Skeletal muscle cell (primary cell): ENCODE measurements around the gene GJA4.
"Not testable (repeated sequence)": the region's sequence is repeated elsewhere in the genome, so short reads cannot be mapped to it uniquely, and the experiment has no call there.

Experiments used
- DNase-seq: peaks from one replicate; pipeline ENCODE4 v3.0.0-alpha.2; 2010; ENCODE audit warnings: low read depth
- H3K4me3 ChIP-seq: 2 replicates; pipeline ENCODE4 v1.5.1; 2011; ENCODE audit warnings: low read depth, mild to moderate bottlenecking, control low read depth, low read length, moderate library complexity

GJA4 gene

DNA sequence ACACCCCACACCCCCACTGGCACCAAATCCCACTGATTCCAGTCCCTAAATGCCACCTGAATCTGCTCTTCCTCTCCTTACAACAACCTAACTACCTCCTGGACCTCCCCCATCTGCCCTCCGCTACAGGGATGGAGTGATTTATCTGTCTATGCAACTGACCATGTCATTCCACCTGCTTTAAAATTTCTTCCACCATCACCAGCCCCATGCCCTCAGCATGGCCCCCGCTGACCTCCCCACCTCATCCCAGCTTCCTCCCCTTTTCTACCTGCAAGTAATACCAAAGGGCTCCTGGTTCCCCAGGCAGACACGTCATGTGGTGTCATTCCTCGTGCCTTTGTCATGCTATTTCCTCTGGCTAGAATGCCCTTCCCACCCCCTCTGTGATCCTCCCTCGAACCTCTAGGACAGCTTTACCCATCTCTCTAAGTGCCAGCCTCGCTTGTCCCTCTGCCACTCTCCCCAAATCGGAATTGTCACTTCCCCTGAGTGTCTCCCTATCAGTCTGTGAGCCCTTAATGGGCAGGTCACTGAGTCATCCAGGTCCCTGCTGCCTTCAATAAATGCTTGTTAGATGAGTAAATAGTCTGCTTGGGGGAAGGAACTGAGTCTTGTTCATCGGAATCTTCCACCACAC lies 29.5 kb upstream of the GJA4 start:
- no peak for DNase-seq
- no peak overlapping the region for H3K4me3 ChIP-seq

- H3K4me3 ChIP-seq, result no peak overlapping the region
- no peak for DNase-seq
Observed at GRCh38 chr1:34768856-34769255, 23.9 kb upstream of the GJA4 start.

GRCh38 chr1:34770891-34771504 lies 21.8 kb upstream of the GJA4 start:
- DNase-seq, result no peak
- H3K4me3 ChIP-seq, result no peak overlapping the region

DNA sequence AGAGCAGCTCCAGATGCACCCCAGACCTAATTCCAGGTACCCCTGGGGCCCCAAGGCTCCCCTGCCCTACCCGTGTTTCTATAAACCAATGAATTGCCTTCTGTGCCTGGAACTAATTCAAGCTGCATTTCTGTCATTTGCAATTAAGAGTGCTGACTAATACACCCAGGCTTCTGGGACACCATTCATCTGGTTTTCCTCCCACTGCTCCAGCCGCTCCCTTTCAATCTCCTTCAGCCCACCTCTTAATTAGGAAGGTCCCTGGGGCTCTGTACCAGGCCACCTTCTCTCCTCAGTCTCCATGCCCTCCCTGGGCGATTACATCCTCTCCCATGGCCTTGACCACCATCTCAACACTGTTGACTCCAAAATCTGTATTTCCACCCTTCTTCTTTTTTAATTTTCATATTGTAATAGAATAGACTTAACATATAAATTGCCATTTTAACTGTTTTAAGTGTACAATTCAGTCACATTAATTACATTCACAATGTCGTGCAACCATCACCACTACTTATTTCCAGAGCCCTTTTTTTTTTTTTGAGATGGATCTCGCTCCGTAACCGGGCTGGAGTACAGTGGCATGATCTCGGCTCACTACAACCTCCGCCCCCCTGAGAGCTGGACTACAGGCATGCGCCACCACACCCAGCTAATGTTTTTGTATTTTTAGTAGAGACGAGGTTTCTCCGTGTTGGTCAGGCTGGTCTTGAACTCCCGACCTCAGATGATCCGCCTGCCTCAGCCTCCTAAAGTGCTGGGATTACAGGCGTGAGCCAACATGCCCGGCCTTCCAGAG lies 21.0 kb upstream of the GJA4 start:
- no peak overlapping the region for H3K4me3 ChIP-seq
- no peak for DNase-seq

- not testable (repeated sequence) for DNase-seq, H3K4me3 ChIP-seq
Observed at GRCh38 chr1:34773114-34773513, 19.7 kb upstream of the GJA4 start.

- H3K4me3 ChIP-seq, result no peak overlapping the region
- no peak for DNase-seq
Observed at GRCh38 chr1:34774957-34775356, 17.8 kb upstream of the GJA4 start.

DNA sequence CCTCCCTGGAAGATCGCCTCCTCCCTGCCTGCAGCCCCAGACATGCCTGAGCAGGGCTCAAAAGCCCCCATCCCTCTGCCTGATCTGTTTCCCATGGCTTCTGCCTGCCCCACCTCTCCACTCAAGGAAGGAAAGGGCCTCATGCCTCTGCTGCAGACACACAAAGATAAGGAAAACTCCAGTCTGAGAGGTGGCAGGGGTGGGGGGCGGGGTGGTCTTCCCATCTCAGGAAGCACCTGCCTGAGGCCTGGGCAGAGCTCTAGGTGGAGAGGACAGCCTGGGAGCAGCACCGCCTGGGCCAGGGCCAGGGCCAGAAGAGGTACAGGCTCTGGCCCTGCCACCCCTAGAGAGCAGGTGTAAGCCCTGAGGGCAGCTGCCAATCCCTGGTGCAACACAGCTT lies 15.9 kb upstream of the GJA4 start:
- no peak for DNase-seq
- no peak overlapping the region for H3K4me3 ChIP-seq

DNA sequence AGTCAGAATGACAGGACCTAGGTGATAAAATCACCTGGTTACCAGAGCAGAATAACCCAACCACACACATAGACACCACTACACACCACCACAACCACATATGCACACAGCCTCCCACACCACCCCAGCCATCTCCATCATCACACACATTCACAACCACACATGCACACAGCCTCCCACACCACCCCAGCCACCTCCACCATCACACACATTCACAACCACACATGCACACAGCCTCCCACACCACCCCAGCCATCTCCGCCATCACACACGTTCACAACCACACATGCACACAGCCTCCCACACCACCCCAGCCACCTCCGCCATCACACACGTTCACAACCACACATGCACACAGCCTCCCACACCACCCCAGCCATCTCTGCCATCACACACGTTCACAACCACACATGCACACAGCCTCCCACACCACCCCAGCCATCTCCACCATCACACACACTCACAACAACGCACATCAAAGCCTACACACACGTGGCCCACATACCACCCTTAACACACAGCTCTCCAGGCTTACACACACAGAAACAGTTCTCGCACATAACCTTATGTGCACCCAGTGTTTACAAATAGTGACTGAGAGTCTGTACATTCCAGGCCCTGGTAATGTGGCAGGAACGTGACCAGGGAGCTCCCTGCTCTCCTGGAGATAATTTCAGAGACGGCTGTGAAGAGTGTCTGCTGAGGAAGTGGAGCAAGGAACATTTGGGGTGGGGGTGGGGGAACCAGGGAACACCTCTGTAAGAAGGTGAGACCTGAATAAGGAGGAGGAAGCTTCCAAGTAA lies 15.1 kb upstream of the GJA4 start:
- no peak overlapping the region for H3K4me3 ChIP-seq
- DNase-seq, result no peak

GRCh38 chr1:34778381-34778780 lies 14.4 kb upstream of the GJA4 start:
- DNase-seq, result no peak
- H3K4me3 ChIP-seq, result no peak overlapping the region

DNA sequence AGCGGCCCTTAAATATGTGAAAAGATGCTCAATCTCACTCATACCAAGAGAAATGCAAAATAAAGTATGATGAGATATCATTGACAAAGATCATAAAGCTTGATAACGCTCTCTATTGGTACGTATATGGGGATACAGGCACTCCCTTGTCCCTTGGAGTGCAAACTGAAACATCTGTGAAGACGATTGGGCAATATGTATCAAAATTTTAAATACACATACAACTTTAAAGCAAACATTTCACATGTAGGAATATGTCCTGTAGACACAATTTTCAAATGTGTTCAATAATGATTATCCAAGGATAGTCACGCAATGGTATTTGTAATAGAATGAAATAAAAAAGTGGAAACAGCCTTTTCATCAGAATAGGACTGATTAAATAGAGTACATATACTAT lies 13.8 kb upstream of the GJA4 start:
- H3K4me3 ChIP-seq, result no peak overlapping the region
- no peak for DNase-seq

DNA sequence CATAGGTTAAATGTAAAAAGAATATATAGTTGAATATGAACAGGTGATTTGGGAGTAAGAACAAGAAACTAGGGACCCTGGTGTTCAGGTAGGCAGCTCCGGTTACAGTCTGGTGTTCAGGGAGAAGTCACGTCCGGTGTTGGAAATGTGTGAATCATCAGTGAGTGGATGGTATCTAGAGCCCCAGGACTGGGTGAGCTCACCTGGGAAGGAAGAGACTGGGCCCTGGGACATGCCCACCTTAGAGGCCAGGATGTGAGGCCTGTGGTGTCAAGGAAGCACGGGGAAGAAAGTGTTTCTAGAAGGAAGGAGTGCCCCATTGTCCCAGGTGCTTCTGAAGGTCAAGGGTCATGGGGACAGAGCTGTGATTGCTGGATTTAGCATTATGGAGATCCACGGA lies 13.3 kb upstream of the GJA4 start:
- DNase-seq, result no peak
- no peak overlapping the region for H3K4me3 ChIP-seq

GRCh38 chr1:34779962-34780361 lies 12.8 kb upstream of the GJA4 start:
- no peak overlapping the region for H3K4me3 ChIP-seq
- no peak for DNase-seq

DNA sequence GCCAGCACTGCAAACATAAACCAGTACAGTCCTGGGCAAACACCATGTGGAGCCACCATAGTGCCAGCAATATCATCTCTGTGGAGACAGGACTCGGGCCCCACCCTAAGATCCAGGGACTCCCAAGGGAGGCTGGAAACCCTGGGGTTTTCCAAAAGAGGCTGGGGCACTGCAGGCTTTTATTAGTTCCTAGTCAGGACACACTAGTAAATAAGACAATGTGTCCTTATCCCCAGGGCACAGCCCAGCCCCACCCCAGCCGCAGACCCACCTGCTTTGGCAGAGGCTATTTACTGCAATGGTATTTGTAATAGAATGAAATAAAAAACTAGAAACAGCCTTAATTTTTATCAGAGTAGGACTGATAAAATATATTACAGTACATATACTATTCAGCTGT lies 12.3 kb upstream of the GJA4 start:
- H3K4me3 ChIP-seq, result no peak overlapping the region
- DNase-seq, result no peak

DNA sequence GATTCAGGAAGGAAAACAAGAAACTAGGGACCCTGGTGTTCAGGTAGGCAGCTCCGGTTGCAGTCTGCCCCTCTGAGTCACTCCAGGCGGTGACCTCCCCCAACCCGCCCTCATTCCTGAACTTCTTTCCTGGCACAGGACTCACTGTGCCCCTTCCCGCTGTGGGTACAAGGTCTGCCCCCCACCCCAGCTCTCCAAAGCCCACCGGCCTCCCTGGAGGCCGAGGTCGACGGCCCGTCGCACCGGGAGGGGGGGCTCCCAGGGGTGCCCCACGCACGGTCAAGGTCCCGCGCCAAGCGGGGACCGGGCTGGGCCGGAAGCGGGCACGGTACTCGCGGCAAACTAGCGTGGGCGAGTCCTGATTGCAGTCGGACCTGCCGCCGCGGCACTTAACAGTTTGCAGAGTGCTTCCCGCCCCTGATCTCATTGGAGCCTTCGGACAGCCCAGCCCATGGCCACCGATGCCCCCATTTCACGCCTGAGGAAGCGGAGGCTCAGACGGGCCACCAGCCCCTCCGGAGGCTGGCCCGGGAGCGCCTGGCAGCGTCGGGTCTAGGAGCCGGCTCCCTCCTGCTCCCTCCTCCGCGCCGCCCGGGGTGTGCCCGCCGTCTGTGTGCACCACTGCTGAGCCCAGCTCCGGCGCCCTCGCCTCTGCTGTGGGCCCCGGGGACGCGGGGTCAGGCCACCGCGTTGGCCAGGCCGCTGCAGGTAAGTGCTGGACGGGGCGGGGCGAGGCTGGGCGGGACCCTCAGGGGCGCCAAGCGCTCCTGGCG lies 11.5 kb upstream of the GJA4 start, which contains the start of gene GJB3:
TSS of gene GJB3 (plus strand) at position 144 of the 773 bp plus-strand sequence. CDS start 3,549 bp downstream, outside the sequence.
- peak within 1 kb of the TSS; percentile 12 for H3K4me3 ChIP-seq

GRCh38 chr1:34781844-34782391 lies 10.9 kb upstream of the GJA4 start:
- no peak overlapping the region for H3K4me3 ChIP-seq
- no peak for DNase-seq

More for the DNA sequence above, 11.5 kb upstream of the GJA4 start, which contains the start of gene GJB3:
- no peak for DNase-seq

DNA sequence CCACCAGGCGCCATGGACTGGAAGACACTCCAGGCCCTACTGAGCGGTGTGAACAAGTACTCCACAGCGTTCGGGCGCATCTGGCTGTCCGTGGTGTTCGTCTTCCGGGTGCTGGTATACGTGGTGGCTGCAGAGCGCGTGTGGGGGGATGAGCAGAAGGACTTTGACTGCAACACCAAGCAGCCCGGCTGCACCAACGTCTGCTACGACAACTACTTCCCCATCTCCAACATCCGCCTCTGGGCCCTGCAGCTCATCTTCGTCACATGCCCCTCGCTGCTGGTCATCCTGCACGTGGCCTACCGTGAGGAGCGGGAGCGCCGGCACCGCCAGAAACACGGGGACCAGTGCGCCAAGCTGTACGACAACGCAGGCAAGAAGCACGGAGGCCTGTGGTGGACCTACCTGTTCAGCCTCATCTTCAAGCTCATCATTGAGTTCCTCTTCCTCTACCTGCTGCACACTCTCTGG lies 8.0 kb upstream of the GJA4 start:
- DNase-seq, result no peak
- no peak overlapping the region for H3K4me3 ChIP-seq

DNA sequence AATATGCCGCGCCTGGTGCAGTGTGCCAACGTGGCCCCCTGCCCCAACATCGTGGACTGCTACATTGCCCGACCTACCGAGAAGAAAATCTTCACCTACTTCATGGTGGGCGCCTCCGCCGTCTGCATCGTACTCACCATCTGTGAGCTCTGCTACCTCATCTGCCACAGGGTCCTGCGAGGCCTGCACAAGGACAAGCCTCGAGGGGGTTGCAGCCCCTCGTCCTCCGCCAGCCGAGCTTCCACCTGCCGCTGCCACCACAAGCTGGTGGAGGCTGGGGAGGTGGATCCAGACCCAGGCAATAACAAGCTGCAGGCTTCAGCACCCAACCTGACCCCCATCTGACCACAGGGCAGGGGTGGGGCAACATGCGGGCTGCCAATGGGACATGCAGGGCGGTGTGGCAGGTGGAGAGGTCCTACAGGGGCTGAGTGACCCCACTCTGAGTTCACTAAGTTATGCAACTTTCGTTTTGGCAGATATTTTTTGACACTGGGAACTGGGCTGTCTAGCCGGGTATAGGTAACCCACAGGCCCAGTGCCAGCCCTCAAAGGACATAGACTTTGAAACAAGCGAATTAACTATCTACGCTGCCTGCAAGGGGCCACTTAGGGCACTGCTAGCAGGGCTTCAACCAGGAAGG lies 7.4 kb upstream of the GJA4 start:
- DNase-seq, result no peak
- no peak overlapping the region for H3K4me3 ChIP-seq

GRCh38 chr1:34785875-34786470 lies 6.8 kb upstream of the GJA4 start:
- H3K4me3 ChIP-seq, result no peak overlapping the region
- DNase-seq, result no peak
